ENCODE results near the gene TRIM3.

Gene TRIM3

DNA sequence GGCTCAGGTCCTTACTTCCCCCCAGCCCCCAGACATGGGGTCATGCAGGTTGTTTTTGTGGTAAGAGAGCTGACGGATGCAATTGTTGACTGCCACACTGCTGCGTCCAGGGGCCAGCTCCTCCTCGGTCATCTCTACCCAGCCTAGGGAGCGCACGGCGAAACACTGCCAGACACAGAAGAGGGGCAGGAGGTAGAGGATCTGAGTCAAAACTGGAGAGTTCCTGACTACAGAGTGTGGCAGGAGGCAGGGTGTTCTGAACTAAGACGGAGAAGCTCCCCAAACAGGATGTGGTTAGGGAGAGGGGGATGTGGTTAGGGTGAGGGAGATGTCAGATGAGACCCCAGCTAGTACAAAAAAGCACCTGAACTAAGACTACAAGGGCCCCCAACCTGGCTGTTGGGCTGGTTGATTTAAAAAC is 71.2 kb downstream of the TRIM3 start:
- DNase-seq (ENCODE audit: low read depth in 1 of 2, low spot score in 1 of 2) = peak in 1 of 2 donors; percentile 33

DNA sequence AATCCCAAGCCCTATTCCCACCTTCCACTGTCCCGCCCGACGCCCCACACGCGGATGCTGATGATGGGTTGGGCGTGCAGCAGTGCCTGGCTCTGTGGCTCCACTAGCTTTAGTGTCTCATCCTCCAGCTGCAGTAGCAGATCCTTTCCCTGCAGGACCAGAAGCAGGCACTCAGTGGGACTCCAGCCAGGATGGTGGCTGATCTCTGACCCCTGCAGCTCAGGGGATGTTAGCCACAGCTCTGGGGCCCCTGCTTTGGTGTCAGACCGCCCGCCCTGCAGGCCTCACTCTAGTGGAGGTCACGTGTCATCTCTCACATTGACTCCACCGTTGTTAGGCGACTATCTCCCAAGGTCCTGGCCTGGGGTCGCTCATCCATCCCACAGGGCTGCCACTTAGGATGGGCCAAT is 71.7 kb downstream of the TRIM3 start:
- no peak for DNase-seq (ENCODE audit: low read depth in 1 of 2, low spot score in 1 of 2)

DNA sequence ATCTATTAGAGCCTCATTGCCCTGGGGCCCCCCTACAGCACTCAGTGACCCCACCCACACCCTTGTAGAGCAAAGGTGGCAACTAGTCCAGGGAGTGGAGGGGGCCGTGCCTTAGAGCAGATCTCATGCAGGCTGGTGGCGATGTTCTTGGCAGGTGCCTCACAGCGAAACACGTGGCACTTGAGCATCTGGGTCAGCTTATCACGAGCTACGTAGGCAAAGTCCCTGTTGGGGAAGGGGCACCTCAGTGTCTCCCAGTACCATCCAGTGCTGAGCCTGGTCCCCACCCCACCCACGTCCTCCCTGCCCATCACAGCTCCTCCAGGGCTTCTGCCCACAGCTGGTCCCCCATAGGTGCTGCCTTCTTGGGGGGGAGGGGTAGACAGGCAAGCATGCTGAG is 72.3 kb downstream of the TRIM3 start:
- no peak for DNase-seq (ENCODE audit: low read depth in 1 of 2, low spot score in 1 of 2)

DNA sequence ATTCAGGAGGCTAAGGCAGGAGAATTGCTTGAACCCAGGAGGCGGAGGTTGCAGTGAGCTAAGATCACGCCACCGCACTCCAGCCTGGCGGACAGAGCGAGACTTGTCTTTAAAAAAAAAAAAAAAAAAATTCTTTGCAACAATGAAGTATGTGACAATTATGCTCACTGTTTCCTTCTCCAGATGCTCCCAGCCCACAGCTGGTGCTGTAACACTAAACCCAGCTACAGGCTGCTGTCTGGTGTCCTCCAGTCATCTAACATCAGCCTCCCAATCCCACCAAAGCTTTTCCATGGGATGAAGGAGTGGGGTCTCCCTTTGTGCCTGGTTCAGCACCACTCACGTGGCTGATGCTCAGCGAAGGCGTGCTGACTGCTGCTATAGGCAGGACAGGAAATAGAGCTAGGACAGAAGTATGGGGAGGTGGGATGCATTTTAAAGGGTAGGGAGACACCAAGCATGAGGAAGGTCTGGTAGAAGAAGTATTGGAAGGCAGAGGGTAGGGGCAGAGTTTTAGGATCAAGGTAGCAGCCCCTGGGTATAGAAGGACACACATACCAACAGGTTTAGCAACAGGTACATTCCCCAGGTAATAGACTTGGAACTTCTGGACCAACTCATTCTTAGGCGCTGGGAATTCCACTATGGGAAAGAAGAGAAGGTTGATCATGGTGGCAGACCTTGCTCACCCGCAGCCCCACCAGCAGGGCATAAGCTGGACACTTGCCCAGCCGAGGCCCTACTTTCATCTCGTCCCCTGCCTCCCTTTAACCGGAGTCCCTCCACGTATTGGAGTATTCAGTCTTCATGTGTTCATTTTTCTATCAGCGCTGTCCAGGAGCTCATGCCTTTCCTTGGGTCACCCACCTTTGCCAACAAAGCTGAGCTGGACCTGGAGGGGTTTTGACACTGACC is 73.1 kb downstream of the TRIM3 start:
- DNase-seq (ENCODE audit: low read depth in 1 of 2, low spot score in 1 of 2) = no peak
